ENCODE measurements around the gene MCC. TPM values are rescaled to one million over a fixed set of nuclear protein-coding genes. Genes with fewer than 3 reads are reported as not detected.

Gene MCC
- total RNA-seq, 2 donors from 2014 or later: 164 to 187 TPM

DNA sequence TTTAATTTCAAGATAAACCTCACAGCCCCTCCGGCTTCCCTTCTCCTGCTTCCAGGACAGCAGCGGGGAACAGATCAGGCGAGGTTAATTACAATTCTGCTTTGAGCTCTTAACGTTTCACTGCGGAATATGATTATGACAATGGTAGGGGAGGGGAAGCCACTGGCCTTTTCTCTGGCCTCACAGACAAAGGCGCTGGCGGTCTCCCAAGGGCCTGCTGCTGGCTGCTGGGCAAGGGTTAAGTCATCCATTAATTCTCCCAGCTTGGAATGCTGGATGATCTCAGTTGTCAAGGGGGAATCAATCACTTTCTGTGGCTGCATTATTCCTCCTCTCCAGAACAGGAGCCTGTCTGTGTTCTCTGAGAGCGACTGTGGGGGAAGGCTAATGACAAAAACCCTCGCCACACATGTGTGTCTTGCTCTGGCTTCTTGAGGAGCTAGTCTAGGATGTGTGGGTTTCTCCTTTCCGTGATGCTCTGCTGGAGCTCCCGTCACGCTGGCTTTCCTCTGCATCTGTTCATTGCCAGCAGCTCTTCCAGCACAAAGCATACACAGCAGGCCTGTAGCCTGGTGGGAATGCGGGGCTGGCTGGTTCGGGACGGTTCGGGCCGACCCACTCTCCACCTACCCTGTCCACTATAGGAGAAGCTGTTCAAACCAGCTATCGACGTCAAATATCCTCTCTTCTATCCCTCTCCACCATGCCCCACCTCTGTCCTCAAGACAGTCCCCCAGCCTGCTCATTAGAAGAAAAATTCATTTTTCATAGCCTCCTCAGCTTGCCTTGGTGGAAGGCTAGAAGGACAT lies 428.8 kb downstream of the MCC start:
- TF ChIP-seq, protein P1, sequence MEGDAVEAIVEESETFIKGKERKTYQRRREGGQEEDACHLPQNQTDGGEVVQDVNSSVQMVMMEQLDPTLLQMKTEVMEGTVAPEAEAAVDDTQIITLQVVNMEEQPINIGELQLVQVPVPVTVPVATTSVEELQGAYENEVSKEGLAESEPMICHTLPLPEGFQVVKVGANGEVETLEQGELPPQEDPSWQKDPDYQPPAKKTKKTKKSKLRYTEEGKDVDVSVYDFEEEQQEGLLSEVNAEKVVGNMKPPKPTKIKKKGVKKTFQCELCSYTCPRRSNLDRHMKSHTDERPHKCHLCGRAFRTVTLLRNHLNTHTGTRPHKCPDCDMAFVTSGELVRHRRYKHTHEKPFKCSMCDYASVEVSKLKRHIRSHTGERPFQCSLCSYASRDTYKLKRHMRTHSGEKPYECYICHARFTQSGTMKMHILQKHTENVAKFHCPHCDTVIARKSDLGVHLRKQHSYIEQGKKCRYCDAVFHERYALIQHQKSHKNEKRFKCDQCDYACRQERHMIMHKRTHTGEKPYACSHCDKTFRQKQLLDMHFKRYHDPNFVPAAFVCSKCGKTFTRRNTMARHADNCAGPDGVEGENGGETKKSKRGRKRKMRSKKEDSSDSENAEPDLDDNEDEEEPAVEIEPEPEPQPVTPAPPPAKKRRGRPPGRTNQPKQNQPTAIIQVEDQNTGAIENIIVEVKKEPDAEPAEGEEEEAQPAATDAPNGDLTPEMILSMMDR (conservative IDR thresholded peaks at IDR 0.05): no peak
- no peaks in the 10 kb centered on the region for H3K4me1 Mint-ChIP-seq
- Histone ChIP-seq H3K27me3 (ENCODE audit: control insufficient read depth, insufficient read depth, low read length, poor library complexity, severe bottlenecking) (no peaks in the 10 kb centered on the region), H3K27ac (ENCODE audit: low read depth, low read length) (peak overlapping the region; percentile 98), H3K36me3 (ENCODE audit: control insufficient read depth, insufficient read depth, low read length) (peaks cover 98% of the 10 kb centered on the region), H3K4me3 (ENCODE audit: low read length) (no peak overlapping the region), H3K4me1 (ENCODE audit: control insufficient read depth, insufficient read depth, low read length) (no peaks in the 10 kb centered on the region), H3K9me3 (ENCODE audit: control insufficient read depth, low read length) (no peaks in the 10 kb centered on the region), H3K9ac (ENCODE audit: extremely low read depth, low read length, poor library complexity, severe bottlenecking) (no peak overlapping the region)
- H3K4me3 Mint-ChIP-seq: no peak overlapping the region
- WGBS, 2 experiments (ENCODE audit: insufficient coverage in 1 of 2, insufficient read length in 1 of 2): 62 to 92% methylated on average over 8 to 19 of the region's 19 CpGs
- peak overlapping the region; percentile 69 for H3K27ac Mint-ChIP-seq
- DNase-seq: no peak
- H3K27me3 Mint-ChIP-seq (ENCODE audit: insufficient read depth): no peaks in the 10 kb centered on the region
- no peaks in the 10 kb centered on the region for H3K9me3 Mint-ChIP-seq
- peaks cover 89% of the 10 kb centered on the region for H3K36me3 Mint-ChIP-seq (ENCODE audit: low read depth)

DNA sequence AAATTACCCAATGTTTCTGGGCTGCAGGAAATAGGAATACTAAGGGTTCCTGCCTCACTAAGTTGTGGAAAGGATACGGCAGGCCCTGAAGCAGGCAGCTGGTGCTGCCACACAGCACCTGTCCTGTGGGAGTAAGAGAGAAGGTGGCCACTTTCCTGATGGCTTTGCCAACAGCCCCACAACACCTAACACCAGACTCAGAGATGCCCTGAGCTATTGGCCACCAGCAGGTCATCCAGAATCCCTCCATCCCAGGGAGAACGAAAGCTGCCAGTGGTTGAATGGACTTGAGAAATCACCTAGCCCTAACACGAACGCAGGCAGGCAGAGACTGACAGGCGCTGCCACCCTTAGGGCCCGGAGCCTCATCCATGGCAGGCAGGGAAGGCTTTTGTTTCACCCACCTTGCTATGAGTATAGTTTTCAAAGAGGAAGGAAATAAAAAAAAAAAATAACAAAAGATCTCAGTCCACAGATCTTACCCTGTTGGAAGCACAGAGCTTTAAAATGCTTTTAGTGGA lies 429.5 kb downstream of the MCC start:
- no peak for DNase-seq
- no peaks in the 10 kb centered on the region for H3K4me1 Mint-ChIP-seq
- peak overlapping the region; percentile 69 for H3K27ac Mint-ChIP-seq
- 88 to 91% methylated on average over 5 to 6 of the region's 6 CpGs for WGBS, 2 experiments (ENCODE audit: insufficient coverage in 1 of 2, insufficient read length in 1 of 2)
- Histone ChIP-seq H3K27me3 (ENCODE audit: control insufficient read depth, insufficient read depth, low read length, poor library complexity, severe bottlenecking) (no peaks in the 10 kb centered on the region), H3K9me3 (ENCODE audit: control insufficient read depth, low read length) (no peaks in the 10 kb centered on the region), H3K4me3 (ENCODE audit: low read length) (no peak overlapping the region), H3K4me1 (ENCODE audit: control insufficient read depth, insufficient read depth, low read length) (no peaks in the 10 kb centered on the region), H3K27ac (ENCODE audit: low read depth, low read length) (peak overlapping the region; percentile 98), H3K9ac (ENCODE audit: extremely low read depth, low read length, poor library complexity, severe bottlenecking) (no peak overlapping the region), H3K36me3 (ENCODE audit: control insufficient read depth, insufficient read depth, low read length) (peaks cover 98% of the 10 kb centered on the region)
- H3K36me3 Mint-ChIP-seq (ENCODE audit: low read depth): peaks cover 88% of the 10 kb centered on the region
- H3K4me3 Mint-ChIP-seq: no peak overlapping the region
- H3K27me3 Mint-ChIP-seq (ENCODE audit: insufficient read depth): no peaks in the 10 kb centered on the region
- H3K9me3 Mint-ChIP-seq: no peaks in the 10 kb centered on the region
- TF ChIP-seq, protein P1 (conservative IDR thresholded peaks at IDR 0.05): no peak

DNA sequence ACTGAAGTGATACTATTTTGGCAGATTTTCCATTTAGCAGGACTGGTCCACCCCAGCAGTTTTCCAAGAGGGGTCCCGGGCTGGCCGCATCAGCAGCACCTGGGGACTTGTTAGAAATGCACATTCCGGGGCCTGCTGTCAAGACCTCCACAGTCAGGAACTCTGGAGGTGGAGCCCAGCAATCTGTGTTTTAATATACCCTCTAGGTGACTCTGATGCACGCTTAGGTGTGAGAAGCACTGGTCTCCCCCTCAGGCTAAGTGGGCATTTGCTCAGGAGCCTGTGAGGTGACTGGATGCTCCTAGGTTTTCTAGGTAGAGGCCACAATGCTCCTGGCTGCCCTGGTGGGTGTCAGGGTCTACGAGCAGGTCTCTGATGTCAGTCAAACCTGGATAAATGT lies 430.0 kb downstream of the MCC start:
- Mint-ChIP-seq H3K4me3 (no peak overlapping the region), H3K36me3 (ENCODE audit: low read depth) (peaks cover 86% of the 10 kb centered on the region), H3K9me3 (no peaks in the 10 kb centered on the region), H3K27ac (peak overlapping the region; percentile 40), H3K4me1 (no peaks in the 10 kb centered on the region), H3K27me3 (ENCODE audit: insufficient read depth) (no peaks in the 10 kb centered on the region)
- Histone ChIP-seq H3K27ac (ENCODE audit: low read depth, low read length) (peak overlapping the region; percentile 98), H3K36me3 (ENCODE audit: control insufficient read depth, insufficient read depth, low read length) (peaks cover 98% of the 10 kb centered on the region), H3K9ac (ENCODE audit: extremely low read depth, low read length, poor library complexity, severe bottlenecking) (no peak overlapping the region), H3K4me1 (ENCODE audit: control insufficient read depth, insufficient read depth, low read length) (no peaks in the 10 kb centered on the region), H3K4me3 (ENCODE audit: low read length) (no peak overlapping the region), H3K9me3 (ENCODE audit: control insufficient read depth, low read length) (no peaks in the 10 kb centered on the region), H3K27me3 (ENCODE audit: control insufficient read depth, insufficient read depth, low read length, poor library complexity, severe bottlenecking) (no peaks in the 10 kb centered on the region)
- 85 to 95% methylated on average over 4 to 5 of the region's 5 CpGs for WGBS, 2 experiments (ENCODE audit: insufficient coverage in 1 of 2, insufficient read length in 1 of 2)
- peak; percentile 66 for DNase-seq
- TF ChIP-seq, protein P1 (conservative IDR thresholded peaks at IDR 0.05): no peak
